Coronary artery (tissue), 2 donors: ENCODE results near the gene UBN1.

Experiments used
- DNase-seq: peaks from one replicate; pipeline ENCODE4 v3.0.0-alpha.2; 2017; ENCODE audit warnings: low spot score
- H3K27ac ChIP-seq, 2 donors: fragments of 200-600 bp; sonication (generic); one replicate each; pipeline ENCODE4 v1.5.1; 2016 to 2019
- H3K4me3 ChIP-seq: fragments of 200-600 bp; sonication (generic); 2 replicates; pipeline ENCODE4 v1.5.1; 2016; ENCODE audit warnings: mild to moderate bottlenecking, moderate library complexity
- CTCF ChIP-seq: fragments of 200-600 bp; sonication (generic); IDR thresholded peaks from one replicate; pipeline ENCODE4 v1.5.1; 2019; ENCODE audit warnings: antibody characterized with exemption

UBN1 gene

DNA sequence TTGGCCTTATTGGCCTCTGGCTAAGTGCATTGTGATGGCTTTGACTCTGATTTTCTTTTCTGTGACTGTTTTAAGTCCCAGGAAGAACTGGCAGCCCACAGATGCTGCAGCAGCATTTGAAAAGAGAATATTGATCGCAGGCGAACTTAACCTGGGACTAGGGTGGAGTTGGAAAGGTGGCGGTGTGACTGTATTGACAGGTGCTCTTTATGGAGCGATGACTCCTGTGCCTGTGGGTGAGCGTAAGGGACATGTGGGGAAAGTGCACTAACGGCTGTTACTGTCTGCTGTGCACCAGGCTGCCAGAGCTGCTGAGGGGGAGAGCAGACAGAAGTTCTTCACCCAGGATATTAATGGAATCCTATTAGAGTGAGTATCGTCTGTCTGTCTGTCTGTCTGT lies 21.3 kb downstream of the UBN1 start:
- H3K4me3 ChIP-seq = no peak overlapping the region
- DNase-seq = peak; percentile 9
- H3K27ac ChIP-seq = no peak overlapping the region
- TF ChIP-seq CTCF = no peak

- no peak overlapping the region for H3K4me3 ChIP-seq
- H3K27ac ChIP-seq = no peak overlapping the region
- DNase-seq = peak; percentile 47
- TF ChIP-seq CTCF = no peak
These were observed 22.0 kb downstream of the UBN1 start for GRCh38 chr16:4869147-4869805.

DNA sequence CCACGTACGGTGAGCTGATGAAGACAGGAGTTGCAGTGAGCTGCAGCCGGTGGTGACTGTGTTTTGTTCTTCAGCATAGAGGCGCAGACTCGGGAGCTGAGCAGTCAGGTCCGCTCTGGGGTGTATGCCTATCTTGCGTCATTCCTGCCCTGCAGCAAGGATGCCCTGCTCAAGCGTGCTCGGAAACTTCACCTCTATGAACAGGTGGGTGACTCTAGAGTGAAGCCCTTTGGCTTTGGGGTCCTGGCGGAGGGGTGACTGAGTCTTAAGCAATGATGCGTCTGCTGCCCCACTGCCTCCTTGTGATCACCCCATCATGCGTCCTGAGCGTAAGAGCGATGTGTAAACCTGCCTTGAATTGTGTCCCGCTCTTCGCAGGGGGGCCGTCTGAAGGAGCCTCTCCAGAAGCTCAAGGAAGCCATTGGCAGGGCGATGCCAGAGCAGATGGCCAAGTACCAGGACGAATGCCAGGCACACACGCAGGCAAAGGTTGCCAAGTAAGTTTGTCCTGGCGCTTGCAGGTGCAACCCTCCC lies 22.9 kb downstream of the UBN1 start:
- no peak for DNase-seq
- TF ChIP-seq CTCF = no peak
- Histone ChIP-seq H3K4me3 (no peak overlapping the region), H3K27ac (no peak overlapping the region)

DNA sequence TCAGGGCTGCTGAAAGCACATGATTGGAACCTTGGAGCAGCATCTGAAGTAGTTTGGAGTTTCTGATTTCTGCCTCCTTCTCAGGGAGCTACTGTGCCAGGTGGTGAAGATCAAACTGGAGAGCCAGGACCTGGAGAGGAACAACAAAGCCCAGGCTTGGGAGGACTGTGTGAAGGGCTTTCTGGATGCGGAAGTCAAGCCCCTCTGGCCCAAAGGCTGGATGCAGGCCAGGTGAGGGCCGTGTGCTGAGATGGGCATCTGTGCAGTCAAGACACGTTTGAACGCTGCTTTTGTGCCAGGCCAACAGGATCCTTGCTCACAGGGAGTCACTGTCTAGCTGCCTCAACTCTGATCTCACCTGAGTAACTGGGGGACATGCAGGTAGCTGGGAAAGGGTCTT lies 23.8 kb downstream of the UBN1 start:
- DNase-seq = no peak
- TF ChIP-seq CTCF = no peak
- no peak overlapping the region for H3K4me3 ChIP-seq
- H3K27ac ChIP-seq = no peak overlapping the region

GRCh38 chr16:4873091-4873490 lies 25.8 kb downstream of the UBN1 start:
- no peak for TF ChIP-seq CTCF

DNA sequence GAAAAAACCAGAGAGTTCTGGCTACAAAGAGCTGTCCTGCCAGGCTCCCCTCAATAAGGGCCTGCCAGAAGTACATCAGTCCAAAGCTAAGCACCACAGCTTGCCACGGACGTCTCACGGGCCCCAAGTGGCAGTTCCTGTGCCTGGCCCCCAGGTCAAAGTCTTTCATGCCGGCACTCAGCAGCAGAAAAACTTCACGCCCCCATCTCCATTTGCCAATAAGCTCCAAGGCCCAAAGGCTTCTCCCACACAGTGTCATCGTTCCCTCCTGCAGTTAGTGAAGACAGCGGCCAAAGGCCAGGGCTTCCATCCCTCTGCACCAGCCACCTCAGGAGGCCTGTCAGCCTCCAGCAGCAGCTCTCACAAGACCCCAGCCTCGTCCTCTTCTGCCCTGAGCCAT lies 27.4 kb downstream of the UBN1 start:
- H3K4me3 ChIP-seq = no peak overlapping the region
- H3K27ac ChIP-seq = no peak overlapping the region
- no peak for TF ChIP-seq CTCF
- no peak for DNase-seq

More at GRCh38 chr16:4873091-4873490, 25.8 kb downstream of the UBN1 start:
- no peak overlapping the region for H3K4me3 ChIP-seq
- H3K27ac ChIP-seq = no peak overlapping the region
- no peak for DNase-seq

GRCh38 chr16:4876646-4877379 lies 29.5 kb downstream of the UBN1 start:
- no peak for DNase-seq
- Histone ChIP-seq H3K27ac (no peak overlapping the region), H3K4me3 (no peak overlapping the region)
- TF ChIP-seq CTCF = no peak
